Uterus (tissue), 2 donors: ENCODE measurements around the gene MAP3K8.

Experiments
- POLR2A ChIP-seq, 2 donors: fragments of 450-650 bp; IDR thresholded peaks; one replicate each; pipeline ENCODE4 v1.6.1; 2016; ENCODE audit warnings: antibody characterized with exemption in 2 of 2, mild to moderate bottlenecking in 1 of 2, moderate library complexity in 1 of 2
- TF ChIP-seq, protein P1 (sequence below), 4 experiments: fragments of 200-600 bp in 2 of 4; fragments of 450-650 bp in 2 of 4; sonication (generic) in 2 of 4; IDR thresholded peaks; one replicate each; pipeline ENCODE4 v1.5.1; 2016 to 2019; ENCODE audit warnings: antibody characterized with exemption in 4 of 4, mild to moderate bottlenecking in 2 of 4, moderate library complexity in 1 of 4

DNA sequence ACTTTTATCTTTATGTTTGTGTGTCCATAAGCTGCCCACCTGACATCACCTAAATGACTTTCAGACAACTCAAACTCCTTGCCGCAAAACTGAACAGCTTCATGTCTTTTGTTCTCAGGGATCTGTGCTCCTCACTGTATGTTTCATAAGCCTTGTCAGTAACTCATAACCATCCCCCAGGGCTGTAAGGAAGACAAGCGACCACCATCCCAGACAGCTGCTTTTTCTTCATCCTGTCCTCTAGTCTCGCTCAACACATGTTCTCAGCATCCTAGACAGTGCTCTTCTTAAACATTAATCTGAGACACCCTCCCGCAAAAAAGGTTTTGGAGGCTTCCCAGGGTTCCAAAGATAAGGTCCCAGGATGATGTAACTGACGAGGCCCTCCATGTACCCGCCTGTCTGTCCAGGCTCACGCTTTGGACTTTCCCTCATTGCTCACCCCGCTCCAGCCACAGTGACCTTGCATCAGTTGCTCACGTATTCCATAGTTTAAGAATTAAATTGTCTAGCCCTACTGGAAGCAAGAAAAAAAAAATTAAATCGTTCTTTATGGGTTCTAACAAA, 69.8 kb downstream of the MAP3K8 start:
- TF ChIP-seq, protein P1, sequence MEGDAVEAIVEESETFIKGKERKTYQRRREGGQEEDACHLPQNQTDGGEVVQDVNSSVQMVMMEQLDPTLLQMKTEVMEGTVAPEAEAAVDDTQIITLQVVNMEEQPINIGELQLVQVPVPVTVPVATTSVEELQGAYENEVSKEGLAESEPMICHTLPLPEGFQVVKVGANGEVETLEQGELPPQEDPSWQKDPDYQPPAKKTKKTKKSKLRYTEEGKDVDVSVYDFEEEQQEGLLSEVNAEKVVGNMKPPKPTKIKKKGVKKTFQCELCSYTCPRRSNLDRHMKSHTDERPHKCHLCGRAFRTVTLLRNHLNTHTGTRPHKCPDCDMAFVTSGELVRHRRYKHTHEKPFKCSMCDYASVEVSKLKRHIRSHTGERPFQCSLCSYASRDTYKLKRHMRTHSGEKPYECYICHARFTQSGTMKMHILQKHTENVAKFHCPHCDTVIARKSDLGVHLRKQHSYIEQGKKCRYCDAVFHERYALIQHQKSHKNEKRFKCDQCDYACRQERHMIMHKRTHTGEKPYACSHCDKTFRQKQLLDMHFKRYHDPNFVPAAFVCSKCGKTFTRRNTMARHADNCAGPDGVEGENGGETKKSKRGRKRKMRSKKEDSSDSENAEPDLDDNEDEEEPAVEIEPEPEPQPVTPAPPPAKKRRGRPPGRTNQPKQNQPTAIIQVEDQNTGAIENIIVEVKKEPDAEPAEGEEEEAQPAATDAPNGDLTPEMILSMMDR (IDR thresholded peaks at IDR 0.05): no peak
- no peak for TF ChIP-seq POLR2A (IDR thresholded peaks at IDR 0.05)
